Cardiac muscle cell (in vitro differentiated cells and primary cell): ENCODE results near the gene CDHR3. TPM values are rescaled to one million over a fixed set of nuclear protein-coding genes. Genes with fewer than 3 reads are reported as not detected.
A peak's percentile ranks its signal among the peaks of the same experiment; 100 is the strongest.

Experiments
- DNase-seq, 2 donors: peaks; one replicate each; pipeline versions ENCODE4 v3.0.0 to v3.0.0-alpha.2; 2010 to 2017; ENCODE audit warnings: low read depth in 1 of 2, low spot score in 1 of 2
- H3K27ac ChIP-seq: fragments of 200-600 bp; sonication (generic); 2 replicates; pipeline ENCODE4 v1.5.1; 2016
- H3K27me3 ChIP-seq: fragments of 200-600 bp; sonication (generic); 2 replicates; pipeline ENCODE4 v1.6.0; 2016; ENCODE audit warnings: control low read depth
- H3K36me3 ChIP-seq: fragments of 200-600 bp; sonication (generic); 2 replicates; pipeline ENCODE4 v1.5.1; 2016; ENCODE audit warnings: control low read depth
- H3K4me1 ChIP-seq: fragments of 200-600 bp; sonication (generic); 2 replicates; pipeline ENCODE4 v1.8.1; 2017; ENCODE audit warnings: low read depth, mild to moderate bottlenecking, mixed run types
- H3K4me3 ChIP-seq: fragments of 200-600 bp; sonication (generic); 2 replicates; pipeline ENCODE4 v1.5.1; 2016; ENCODE audit warnings: mild to moderate bottlenecking
- H3K9me3 ChIP-seq: fragments of 200-600 bp; sonication (generic); 2 replicates; pipeline ENCODE4 v1.5.1; 2017; ENCODE audit warnings: low read depth, mild to moderate bottlenecking, control low read depth
- polyA plus RNA-seq: library from polyadenylated mRNA; unstranded; fragments of >200 nt; fragmentation: Nextera tagmentation; extraction: Ambion mirVana; gene quantifications from 2 replicates; pipeline ENCODE4 v1.2.1, GENCODE V29; 2016
- total RNA-seq: library from RNA; depleted of rRNA; stranded (reverse); fragments of >200 nt; gene quantifications from 2 replicates; pipeline ENCODE4 v1.2.3, GENCODE V29; 2016
- TF ChIP-seq, protein P1 (sequence below): IDR thresholded peaks from 2 replicates; pipeline ENCODE4 v1.5.1; 2012; ENCODE audit warnings: low read depth, mild to moderate bottlenecking, low read length

Gene CDHR3
- total and polyA plus RNA-seq, 2 experiments from 2014 or later, result 9.3 to 12.2 TPM

DNA sequence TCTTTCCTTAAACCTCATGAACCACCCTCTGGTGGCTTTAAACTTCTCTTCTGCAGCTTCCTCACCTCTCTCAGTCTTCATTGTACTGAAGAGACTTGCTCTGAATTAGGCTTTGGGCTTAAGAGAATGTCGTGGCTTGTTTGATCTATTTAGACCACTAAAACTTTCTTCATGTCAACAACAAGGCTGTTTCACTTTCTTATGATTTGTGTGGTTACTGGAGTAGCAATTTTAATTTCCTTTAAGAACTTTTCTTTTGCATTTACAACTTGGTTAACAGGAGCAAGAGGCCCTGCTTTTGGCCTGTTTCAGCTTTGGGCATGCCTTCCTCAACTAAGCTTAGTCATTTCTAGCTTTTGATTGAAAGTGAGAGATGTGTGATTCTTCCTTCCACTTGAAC is 38.1 kb upstream of the CDHR3 start:
- Histone ChIP-seq H3K36me3 (no peaks in the 10 kb centered on the region), H3K27me3 (no peaks in the 10 kb centered on the region), H3K4me3 (no peak overlapping the region), H3K4me1 (no peaks in the 10 kb centered on the region), H3K27ac (no peak overlapping the region), H3K9me3 (no peaks in the 10 kb centered on the region)
- TF ChIP-seq, protein P1, sequence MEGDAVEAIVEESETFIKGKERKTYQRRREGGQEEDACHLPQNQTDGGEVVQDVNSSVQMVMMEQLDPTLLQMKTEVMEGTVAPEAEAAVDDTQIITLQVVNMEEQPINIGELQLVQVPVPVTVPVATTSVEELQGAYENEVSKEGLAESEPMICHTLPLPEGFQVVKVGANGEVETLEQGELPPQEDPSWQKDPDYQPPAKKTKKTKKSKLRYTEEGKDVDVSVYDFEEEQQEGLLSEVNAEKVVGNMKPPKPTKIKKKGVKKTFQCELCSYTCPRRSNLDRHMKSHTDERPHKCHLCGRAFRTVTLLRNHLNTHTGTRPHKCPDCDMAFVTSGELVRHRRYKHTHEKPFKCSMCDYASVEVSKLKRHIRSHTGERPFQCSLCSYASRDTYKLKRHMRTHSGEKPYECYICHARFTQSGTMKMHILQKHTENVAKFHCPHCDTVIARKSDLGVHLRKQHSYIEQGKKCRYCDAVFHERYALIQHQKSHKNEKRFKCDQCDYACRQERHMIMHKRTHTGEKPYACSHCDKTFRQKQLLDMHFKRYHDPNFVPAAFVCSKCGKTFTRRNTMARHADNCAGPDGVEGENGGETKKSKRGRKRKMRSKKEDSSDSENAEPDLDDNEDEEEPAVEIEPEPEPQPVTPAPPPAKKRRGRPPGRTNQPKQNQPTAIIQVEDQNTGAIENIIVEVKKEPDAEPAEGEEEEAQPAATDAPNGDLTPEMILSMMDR, result no peak
- no peak for DNase-seq

DNA sequence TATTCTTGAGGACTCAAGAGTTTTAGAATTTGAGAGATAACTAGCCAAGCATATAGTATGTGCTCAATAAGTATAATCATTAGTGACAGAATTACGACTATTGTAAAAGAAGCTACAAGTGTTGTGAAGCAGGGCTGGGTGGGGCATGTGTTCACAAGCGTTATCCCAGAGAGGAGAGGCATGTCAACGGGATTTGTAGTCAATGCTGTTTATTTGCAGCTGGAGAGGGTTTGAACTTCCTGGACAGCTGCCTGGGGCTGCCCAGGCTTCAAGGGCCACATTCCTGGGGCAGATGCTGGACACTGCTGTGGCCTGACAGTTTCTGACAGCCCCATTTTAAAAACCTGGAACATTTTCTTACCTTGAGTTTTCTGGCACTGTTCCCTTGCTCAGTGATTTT is 36.9 kb upstream of the CDHR3 start:
- Histone ChIP-seq H3K36me3 (no peaks in the 10 kb centered on the region), H3K4me3 (no peak overlapping the region), H3K9me3 (no peaks in the 10 kb centered on the region), H3K27me3 (no peaks in the 10 kb centered on the region), H3K4me1 (no peaks in the 10 kb centered on the region), H3K27ac (no peak overlapping the region)
- TF ChIP-seq, protein P1, result no peak
- no peak for DNase-seq

DNA sequence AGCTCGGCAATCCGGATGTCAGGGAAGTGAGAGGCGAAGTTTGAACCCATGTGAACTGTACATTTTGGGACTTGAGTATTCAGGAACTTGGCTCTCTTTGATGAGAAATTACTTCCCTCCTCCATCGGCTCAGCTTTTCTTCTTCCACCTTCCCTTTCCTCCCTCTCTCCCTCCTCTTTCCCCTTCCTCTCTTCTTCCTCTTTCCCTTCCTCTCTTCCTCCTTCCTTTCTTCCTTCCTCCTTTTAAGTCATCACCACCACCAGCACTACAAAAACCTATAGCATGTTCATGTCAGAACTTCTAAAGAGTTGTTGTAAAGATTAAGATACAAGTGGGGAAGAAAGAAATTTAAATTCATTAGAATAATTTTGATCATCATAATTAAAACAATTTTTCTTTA is 31.9 kb upstream of the CDHR3 start:
- no peak for DNase-seq
- TF ChIP-seq, protein P1, result no peak
- no peak overlapping the region for H3K4me3 ChIP-seq
- no peaks in the 10 kb centered on the region for H3K36me3 ChIP-seq
- no peak overlapping the region for H3K27ac ChIP-seq
- no peaks in the 10 kb centered on the region for H3K27me3 ChIP-seq
- H3K4me1 ChIP-seq, result peaks cover 16% of the 10 kb centered on the region
- H3K9me3 ChIP-seq, result no peaks in the 10 kb centered on the region

DNA sequence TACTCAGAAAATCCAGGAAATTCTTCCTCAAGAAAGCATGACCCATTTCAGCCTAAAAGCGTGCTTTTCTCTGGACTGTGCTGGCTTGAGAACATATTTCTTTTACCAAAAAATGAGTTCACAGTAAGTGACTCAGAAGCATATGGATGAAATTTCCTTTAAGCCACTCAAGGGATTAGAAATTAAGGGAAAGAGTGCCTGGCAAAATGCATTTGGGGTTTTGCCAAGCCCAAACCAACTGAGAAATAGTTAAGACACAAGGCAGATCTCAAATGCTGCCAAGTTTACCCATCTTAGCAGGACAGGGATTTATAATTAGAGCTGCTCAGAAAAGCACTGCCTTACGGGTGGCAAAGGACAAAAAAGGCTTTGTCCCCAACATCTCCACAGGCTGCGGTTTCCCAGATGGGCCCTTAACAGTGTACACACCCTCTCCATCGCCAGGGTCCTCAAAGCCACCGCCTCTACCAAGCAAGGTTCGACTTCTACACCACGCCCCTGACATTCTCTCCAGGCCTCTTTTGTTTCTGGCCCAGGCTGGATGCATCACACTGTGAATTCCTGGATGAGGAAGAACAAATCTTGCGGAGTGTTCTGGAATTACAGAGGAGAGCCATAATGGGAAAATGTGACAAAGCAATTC is 30.1 kb upstream of the CDHR3 start:
- Histone ChIP-seq H3K4me1 (peaks cover 24% of the 10 kb centered on the region), H3K9me3 (no peaks in the 10 kb centered on the region), H3K27ac (no peak overlapping the region), H3K4me3 (no peak overlapping the region), H3K36me3 (no peaks in the 10 kb centered on the region), H3K27me3 (no peaks in the 10 kb centered on the region)
- TF ChIP-seq, protein P1, result no peak
- DNase-seq, result peak in 1 of 2 donors; percentile 79

DNA sequence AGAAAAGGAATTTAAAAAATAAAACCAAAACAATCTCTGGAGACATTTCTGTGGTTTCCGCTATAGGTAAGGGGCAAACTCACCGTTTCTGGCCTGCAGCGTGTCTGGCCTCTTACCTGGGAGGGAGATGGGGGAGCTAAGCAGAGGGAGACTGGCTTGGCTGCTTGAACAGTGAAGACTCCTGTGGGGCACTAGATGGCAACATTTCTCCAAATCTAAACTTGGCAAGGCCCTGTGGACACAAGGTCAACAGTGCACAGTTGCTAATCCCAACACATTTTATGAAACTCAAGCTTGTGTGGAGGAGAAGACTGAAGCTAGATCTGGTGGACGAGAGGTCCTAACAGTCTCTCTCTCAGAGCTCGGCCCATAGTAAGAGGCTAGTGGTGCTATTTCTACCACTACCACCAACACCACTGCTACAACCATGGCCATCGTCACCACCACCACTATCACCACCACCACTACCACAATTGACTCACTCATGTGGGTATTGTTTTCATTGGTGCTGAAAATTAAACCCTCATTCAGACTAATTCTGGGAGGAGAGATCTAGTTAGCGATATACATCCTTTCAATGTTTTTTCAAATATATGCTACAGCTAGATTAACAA is 28.4 kb upstream of the CDHR3 start:
- Histone ChIP-seq H3K36me3 (no peaks in the 10 kb centered on the region), H3K27me3 (no peaks in the 10 kb centered on the region), H3K4me3 (no peak overlapping the region), H3K27ac (peak overlapping the region; percentile 36), H3K9me3 (no peaks in the 10 kb centered on the region), H3K4me1 (peaks cover 36% of the 10 kb centered on the region)
- TF ChIP-seq, protein P1, result peak; percentile 47
- DNase-seq, result peak; percentile 72 to 80
